DMS 273 treated with DMSO at 0.1 percent for 48 hours (cell line): ENCODE results near the gene STKLD1.
A peak's percentile ranks its signal among the peaks of the same experiment; 100 is the strongest.
"Not testable (repeated sequence)": the region's sequence is repeated elsewhere in the genome, so short reads cannot be mapped to it uniquely, and the experiment has no call there.

Source experiments
- DNase-seq: peaks from one replicate; lab custom pipeline; 2025; lab: John Stamatoyannopoulos, UW

STKLD1 gene

DNA sequence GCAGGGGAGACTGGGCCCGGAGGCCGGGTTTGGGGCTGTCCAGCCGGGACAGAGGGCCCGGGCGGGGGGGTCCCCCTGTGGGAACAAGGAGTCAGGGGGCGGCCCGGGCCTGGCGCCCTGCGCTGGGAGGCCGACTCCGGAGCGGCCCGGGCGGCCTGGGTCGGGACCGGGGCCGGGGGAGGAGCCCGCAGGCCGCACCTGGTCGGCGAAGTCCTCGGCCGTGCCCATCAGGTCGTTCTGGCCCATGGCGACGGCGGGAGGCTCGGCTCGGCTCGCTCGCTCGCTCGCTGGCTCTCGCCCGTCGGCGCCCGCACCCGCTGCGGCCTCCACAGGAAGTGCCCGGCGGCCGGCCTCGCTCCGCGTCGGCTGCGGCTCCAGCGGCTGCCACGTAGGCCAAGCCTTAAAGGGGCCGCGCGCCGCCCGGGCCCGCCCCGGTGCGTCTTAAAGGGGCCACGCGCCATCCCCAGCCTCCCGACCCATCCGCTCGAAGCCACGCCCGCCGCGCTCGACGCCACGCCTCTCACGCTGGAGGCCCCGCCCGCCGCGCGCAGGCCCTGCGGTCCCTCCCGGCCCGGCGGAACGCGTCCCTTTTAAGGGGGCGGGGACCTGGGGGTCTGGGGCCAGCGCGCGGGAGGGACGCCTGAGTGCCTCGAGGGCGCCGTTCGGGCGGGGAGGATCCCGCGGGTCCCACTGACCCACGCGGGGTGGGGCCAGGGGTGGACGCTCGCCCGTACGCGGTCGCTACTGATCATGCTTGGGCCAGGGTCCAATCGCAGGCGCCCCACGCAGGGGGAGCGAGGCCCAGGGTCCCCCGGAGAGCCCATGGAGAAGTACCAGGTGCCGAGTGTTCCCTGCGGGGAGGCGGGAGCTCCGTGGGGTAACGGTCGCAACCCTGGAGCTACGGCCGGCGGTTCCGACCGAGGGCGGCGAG is at the start of gene STKLD1, which contains the start of gene SURF4:
Gene STKLD1, plus strand, starts transcription at position 643 of the 931 bp plus-strand sequence. Its CDS starts 108 bp downstream, at position 751.
Gene SURF4, minus strand, starts transcription at position 337 of the 931 bp plus-strand sequence. Its CDS starts 91 bp downstream, at position 246.
- peak; percentile 78 for DNase-seq

DNA sequence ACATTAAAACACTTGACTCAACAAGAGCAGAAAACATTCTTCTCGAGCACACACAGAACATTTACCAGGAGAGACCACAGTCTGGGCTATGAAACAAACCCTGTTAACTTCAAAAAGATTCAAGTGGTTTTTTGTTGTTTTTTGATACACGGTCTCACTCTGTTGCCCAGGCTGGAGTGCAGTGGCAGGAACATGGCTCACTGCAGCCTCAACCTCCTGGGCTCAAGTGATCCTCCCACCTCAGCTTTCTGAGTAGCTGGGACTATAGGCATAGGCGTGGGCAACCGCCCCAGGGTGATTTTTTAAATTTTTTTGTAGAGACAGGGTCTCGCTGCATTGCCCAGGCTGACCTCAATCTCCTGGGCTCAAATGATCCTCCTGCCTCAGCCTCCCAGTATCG is 49.1 kb upstream of the STKLD1 start:
- DNase-seq = not testable (repeated sequence)

DNA sequence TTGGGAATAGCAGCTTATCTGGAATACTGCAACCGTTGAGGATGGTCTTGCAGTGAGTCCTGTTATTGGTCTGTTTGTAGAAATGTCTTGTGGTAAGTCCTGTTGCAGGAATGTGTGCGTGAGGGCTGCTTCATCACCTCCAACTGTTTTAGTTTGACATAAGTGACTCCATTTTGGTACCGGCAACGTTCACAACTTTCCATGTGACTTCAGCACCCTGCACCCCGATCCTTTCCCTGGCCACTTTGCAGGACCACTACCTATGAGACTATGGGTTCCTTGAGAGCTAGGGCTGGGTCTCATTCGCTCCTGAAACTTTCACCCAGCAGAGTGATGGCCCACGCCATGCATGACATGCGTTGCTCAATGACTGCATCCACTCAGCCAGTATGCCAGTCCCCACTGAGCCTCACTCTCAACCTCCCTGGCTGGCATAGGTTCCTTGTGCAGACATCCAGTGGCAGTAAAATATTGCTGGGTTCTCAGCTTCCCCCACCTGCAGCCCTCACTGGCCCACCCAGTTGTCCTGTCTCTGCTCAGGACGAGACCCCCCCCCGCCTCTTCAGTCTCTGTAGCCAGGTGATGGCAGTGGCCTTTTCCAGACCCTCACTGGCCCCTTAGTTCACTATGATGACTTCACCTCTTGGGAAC is 48.2 kb upstream of the STKLD1 start:
- DNase-seq = no peak

DNA sequence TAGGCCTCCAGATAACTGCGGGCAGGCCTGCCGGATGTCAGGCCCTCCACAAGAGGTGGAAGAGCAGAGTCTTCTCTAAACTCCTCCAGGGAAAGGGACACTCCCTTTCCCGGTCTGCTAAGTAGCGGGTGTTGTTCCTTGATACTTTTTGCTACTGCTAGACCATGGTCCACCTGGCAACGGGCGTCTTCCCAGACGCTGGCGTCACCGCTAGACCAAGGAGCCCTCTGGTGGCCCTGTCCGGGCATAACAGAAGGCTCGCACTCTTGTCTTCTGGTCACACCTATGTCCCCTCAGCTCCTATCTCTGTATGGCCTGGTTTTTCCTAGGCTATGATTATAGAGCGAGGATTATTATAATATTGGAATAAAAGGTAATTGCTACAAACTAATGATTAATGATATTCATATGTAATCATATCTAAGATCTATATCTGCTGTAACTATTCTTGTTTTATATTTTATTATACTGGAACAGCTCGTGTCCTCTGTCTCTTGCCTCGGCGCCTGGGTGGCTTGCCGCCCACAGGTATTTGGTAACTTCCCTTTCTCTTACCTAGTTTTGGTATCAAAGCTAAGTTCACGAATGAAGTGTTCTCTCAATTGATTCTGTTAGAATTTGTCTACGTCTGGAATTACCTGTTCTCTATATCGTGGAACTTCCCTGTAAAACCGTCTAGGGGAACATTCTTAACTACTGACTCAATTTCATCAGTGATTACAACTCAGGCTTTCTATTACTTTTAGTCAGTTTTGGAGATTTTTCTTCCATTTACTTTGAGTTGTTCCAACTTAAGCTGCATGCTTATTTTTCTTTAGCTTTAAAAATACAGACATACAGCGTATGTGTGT is 46.6 kb upstream of the STKLD1 start:
- not testable (repeated sequence) for DNase-seq

DNA sequence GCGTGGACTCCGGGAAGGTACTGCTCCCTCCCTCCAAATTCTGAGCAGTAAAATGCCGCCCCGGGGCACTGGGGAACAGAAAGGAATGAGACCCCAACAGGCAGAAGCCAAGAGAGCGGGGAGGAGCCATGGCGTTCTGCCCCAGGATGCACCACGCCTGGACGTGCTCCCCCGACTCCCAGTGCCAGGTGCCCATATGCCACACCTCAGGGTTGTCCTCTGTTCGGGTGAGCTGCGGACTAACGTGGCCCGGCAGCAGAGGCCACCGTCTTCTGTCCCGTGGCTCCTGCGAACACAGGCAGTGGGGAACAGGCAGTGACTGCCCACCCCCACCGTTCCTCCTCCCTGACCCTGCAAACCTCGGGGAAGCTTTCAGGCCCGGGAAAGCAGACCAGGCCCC is 44.9 kb upstream of the STKLD1 start:
- no peak for DNase-seq

DNA sequence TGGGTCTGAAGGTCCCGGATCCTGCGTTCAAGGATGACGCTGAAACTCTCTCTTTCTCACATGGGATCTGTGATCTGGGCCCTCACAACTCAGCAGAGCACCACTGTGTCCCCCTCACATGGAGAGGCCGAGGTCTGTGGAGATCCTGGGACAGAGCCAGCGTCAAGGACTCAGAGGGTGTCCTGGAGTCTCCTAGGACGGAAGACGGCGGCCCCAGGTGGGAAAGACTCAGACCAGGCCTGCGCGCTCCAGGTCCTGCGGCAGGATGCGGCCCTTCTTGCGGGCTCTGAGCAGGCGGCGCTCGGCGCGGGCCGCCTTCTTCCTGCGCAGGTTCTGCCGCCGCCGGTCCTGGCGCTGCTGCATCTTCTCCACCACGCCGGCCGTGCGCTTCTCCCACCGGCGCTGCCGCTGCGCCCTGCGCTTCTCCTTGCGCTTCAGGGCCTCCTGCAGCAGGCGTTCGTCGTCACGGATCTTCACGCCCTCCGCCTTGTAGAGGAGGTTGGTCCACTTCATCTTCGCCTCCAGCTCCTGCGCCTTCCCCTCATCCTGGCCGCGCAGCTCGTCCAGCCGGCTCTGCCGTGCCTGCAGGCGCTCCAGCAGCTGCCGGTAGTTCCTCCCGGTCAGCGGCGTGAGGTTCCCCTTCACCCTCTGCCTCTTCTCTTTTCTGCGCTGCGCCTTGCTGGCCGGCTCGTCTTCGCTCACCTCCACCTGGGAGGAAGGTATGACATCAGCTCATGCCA is 44.4 kb upstream of the STKLD1 start:
- no peak for DNase-seq

DNA sequence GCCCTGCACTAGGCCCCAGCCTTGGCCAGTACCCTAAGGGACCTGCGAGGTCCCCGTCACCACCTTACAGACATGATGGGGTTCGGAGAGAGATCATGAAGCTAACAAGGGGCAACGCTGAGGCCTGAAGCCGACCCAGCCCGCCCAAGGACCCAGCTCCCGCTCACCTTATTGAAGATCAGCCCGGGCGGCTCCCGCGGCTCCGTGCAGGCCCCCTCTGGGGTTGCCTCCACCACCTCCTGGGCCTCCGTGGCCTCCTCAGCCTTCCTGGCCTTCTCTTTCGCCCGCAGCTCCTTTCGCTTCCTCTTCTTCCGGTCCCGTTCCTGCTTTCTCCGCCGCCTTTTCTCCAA is 43.8 kb upstream of the STKLD1 start:
- no peak for DNase-seq

DNA sequence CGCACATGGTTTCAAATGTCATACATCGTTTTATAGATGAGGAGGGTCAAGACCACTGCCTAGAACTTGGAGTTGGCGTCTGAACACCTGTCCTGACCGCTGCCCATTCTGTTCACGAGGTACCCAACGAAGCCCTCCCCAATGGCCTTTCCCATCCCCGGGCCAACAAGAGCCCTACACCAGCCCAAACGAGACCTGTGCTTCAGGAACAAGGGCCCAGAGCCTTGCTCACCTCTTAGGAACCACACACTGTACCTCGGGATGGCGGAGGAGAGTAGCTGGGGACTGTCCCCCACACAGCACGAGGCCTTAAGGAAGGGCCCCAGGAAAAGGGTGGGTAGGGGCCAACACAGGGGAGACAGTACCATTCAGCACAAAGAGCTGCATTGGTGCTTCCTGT is 43.2 kb upstream of the STKLD1 start:
- no peak for DNase-seq

DNA sequence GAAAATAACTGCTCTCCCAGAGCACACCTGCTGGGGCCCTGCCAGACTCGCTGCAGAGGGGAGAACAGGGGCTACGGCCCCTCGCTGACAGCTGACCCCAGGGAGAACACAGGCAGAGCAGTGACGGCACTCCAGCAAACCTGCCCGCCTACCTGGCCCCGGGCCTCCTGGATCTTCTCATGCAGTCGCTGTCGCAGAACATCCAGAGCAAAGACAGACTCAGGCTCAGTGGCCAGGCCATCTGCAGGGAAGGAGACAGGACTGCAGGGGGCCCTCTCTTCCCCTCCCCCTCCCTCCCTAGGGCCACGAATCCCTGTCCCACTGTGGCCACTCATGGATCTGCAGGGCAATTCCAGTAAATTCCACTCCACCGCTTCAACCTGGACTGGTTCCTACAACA is 42.6 kb upstream of the STKLD1 start:
- no peak for DNase-seq

DNA sequence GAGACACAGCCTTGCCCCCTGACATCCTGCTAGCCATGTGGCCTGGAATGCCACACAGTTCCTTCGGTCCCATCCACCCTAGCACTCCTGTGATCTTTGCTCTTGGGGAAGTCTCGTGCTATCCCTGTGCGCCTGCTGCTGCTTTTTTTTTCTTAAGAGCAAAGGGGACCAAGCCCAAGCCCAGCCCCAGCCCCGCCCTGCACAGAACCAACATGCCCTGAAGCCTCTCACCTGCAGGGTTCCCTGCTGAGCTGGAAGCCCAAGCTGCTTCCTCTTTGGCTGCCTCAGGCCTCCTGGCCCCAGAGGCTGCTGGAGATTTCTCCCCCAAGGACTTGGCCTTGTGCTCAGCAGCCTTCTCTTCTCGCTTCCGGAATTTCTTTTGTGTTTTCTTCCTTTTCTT is 42.0 kb upstream of the STKLD1 start:
- no peak for DNase-seq

DNA sequence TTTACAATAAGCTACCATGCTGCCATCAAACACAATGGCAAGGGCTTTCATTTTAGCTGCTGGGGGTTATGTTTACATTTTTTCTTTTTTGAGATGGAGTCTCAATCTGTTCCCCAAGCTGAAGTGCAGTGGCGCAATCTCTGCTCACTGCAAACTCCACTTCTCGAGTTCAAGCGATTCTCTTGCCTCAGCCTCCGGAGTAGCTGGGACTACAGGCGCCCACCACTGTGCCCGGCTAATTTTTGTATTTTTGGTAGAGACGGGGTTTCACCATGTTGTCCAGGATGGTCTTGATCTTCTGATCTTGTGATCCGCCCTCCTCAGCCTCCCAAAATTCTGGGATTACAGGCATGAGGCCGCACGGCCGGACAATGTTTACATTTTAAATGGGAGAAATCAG is 41.3 kb upstream of the STKLD1 start:
- DNase-seq = not testable (repeated sequence)

DNA sequence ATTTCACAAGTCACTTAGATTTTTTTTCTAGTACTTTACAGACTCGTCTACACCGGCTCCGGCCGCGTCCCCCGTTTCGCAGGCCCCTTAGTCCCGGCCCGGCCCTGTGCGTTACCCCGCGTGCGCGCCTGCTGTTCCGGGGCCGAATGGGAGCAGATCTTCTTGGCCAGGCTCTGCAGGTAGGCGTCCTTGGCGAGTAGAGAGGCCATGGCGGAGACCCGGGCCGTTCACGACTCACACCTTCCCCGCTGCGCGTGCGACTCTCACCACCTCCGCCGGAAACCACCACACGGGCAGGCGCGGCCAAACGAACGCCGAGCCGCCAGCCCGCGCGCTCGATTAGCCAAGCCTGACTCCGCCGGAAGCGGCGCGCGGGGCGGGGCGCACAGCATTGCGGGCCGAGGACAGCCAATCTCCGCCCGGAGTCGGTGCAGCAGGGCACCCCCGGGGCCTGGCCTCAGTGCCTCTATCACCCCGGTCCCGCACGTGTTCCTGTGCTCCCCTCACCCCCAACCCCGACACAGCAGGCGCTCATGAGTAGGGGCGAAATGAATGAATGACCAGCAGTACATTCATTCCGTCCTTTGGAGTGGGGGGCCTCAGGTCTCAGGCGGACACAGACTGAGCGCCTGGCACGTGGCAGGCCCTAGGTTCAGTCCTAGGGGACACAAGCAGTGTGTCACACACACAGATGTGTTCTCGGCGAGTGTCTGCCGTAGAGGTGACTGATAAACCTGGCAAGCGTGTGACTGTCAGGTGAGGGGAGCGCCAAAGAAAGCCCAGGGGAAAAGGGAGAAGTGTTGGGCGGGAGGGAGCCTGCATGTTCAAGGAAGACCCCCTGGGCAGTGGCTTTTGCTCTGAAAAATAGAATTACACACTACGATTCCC is 40.0 kb upstream of the STKLD1 start, which contains the start of gene SURF6:
Gene SURF6, minus strand, starts transcription at position 265 of the 888 bp plus-strand sequence. Its CDS starts 56 bp downstream, at position 209.
- DNase-seq = peak; percentile 68

DNA sequence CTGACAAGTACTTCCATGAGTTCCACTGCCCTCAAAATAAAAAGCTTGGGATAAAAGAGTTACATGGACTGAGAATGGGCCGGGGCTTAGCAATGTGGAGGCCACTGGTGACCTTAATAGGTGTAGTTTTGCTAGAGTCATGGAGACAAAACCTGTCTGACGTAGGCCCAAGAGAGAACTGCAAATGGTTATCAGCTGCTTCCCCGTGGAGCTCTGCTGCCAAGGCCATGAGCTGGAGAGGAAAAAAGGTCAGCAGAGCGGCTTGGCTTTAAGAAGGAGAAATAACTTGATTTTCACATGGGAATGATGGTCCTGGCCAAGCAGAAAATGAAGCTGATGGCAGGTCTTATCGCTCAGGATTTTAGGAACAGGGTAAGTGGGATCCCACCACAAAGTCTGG is 36.5 kb upstream of the STKLD1 start:
- DNase-seq = no peak

DNA sequence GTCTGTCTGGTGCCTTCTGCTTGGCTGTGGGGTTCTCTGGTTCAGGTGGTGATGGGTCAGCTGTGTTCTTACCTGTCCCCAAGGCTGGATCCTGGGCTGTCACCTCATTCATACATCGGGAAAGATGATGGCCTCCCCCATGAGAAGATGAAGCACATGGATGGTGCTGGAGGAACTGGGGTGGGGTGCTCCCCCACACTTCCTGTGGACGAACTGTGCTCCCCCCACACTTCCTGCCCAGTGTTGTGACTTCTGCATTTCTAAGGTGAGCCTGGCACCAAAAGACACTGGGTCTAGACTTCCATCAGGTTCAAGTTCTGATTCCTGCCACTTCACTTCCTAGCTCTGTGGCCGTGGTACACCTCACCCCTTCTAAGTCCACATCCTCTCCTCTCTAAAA is 35.9 kb upstream of the STKLD1 start:
- DNase-seq = no peak

DNA sequence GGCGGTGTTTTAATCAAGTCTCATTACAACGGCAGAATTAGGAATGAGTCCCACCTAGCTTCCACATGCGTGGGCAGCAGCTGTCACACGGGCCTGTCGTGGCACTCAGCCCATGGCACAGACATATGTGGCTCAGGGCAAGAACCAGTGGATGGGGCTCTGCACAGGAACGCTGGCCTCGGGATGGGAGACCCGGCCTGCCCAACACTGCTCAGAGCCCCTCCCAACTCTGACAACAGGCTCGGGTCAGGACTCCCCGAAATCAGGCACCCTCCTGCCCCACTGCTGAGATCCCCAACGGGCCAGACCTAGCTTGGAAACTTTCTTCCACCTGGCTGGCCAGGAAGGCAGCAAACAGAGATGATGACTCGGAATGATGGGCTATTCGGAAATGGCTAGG is 35.2 kb upstream of the STKLD1 start:
- no peak for DNase-seq

DNA sequence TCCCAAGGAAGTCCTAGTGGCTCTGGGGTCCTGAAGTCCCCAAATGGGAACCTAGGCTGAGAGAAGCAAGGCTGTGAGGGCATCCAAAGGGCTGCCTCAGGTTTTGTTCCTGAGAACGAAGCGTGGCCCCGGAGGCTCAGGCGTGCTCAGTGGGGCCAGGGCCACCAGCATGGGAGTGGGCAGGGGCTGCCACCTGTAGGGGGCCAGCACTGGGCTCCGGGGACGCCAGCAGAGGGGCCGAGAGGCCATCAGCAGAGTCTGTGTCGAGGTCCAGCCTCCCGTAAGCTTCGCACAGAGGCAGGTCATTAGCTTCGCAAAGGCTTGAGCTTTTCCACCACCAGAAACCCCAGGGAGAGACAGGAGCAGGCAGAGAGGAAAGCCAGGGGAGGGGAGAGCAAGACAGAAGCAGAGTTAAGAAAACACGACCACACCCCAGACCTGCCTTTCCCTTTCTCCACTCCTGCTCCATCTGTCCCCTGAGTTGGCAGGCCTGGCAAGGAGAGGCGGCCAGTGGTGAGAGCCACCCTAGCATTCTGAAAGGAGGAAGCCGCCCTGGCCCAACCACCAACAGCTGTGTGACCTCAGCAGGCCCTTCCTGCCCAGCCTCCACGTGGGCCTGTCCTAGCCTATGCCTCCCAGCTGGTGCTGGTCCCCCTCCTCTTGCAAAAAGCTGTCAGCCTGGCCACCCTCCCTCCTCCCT is 34.6 kb upstream of the STKLD1 start:
- no peak for DNase-seq

DNA sequence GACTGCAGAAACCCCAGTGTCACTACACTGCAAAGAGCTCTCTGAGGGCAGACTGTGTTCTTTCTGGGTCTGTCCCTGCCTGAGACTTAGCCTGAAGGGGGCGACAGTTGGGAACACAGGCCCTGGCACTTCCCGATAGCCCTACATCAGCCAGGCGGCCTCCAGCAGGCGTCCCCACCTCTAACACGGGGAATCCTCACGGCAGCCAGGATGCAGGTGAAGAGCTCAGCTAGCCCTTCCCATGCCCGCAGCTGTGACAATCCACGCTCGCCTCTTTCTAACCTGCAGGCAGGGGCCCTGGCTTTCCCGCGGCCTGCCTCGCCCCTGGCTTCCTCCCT is 34.1 kb upstream of the STKLD1 start:
- no peak for DNase-seq

DNA sequence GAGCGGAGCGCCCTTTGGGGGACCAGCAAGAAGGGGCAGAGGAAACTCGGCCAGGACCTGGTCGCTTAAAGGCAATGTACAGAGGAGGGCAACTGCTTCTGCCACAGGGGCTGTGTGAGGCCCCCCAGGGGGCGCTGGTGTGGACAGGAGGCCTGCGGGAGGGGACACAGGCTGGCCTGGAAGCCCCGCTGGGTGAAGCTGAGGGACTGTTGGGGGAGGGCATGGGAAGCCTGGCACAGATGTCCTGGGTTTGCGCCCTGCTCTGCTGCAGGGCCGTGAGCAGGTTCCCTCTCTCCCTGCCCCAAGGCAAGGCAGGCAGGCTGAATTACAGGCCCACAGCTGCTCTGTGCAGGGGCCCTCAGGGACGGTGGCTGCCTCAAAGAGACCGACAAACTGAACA is 33.6 kb upstream of the STKLD1 start:
- DNase-seq = peak; percentile 31

DNA sequence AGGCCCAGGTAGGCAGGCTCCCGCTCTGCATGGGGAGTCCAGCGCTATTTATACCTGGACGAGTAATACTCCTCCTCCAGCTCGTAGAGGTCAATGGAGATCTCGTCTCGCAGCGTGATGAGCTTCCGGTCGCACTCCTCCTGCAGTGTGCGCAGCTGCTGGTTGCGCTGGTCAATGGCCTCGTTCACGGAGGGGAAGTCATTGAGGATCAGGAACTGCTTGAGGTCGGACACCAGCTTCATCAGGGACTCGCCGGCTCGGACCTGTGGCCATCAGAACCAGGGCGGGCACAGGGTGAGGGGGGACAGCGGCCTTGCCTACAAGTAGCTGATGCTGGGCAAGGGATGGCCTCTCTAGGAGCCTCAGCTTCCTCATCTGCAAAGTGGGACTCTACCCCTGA is 32.1 kb upstream of the STKLD1 start:
- no peak for DNase-seq

DNA sequence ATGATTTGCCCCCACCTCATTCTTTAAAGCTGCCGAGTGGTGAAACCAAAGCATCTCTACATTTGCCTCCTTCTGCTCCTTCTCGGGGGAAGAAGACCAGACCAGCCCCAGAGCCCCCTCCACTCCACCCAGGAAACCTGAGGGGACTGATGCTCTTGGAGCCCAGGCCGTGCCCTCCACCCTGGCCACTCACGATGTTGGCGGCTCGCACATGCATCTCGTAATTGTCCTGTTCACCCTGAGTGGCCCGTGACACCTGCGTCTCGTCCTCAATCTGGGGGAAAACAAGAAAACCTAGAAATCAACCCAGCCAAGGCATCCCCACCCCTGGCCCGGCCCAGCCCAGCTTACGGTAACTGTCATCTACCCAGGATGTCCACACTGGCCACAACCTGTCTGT is 31.2 kb upstream of the STKLD1 start:
- DNase-seq = no peak
